ENCODE measurements around the gene MXI1.

MXI1 gene

GRCh38 chr10:110303681-110304080 lies 96.3 kb downstream of the MXI1 start:
- Histone ChIP-seq H3K4me3 (ENCODE audit: low read depth, low read length) (peak overlapping the region; percentile 98), H3K79me2 (ENCODE audit: control insufficient read depth, insufficient read depth, low read length, unreplicated experiment) (peaks cover 60% of the 10 kb centered on the region), H3K36me3 (ENCODE audit: insufficient read depth, low read length) (peaks cover 44% of the 10 kb centered on the region), H3K27me3 (ENCODE audit: insufficient read depth, low read length) (no peaks in the 10 kb centered on the region), H3K27ac (ENCODE audit: low read depth, low read length) (peak overlapping the region; percentile 88; the same call in 1 of the 2 replicates), H3K4me1 (ENCODE audit: control insufficient read depth, insufficient read depth, low read length, unreplicated experiment) (peaks cover 47% of the 10 kb centered on the region), H2AFZ (ENCODE audit: low read length, unreplicated experiment) (no peak overlapping the region)

DNA sequence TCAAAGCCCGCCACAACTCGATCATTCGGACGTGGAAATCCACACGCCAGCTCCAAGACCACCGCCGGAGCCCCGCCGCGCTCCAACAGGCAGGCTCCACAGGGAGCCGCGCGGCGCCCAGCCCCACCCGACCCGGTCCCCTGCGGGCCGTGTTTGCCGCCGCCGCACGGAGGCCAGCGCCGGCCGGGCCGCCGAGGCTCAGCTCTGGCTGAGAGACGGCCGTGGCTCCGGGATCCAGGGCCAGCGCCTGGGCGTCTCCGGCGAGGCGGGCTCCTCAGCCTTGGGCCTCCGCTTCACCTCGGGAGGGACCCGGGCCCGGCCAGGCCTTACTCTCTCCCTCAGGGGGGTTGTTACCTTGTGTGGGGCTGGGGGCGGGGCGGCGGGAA lies 97.0 kb downstream of the MXI1 start:
- H2AFZ ChIP-seq (ENCODE audit: low read length, unreplicated experiment), result no peak overlapping the region
- H3K79me2 ChIP-seq (ENCODE audit: control insufficient read depth, insufficient read depth, low read length, unreplicated experiment), result peaks cover 53% of the 10 kb centered on the region
- H3K4me1 ChIP-seq (ENCODE audit: control insufficient read depth, insufficient read depth, low read length, unreplicated experiment), result peaks cover 47% of the 10 kb centered on the region
- peaks cover 36% of the 10 kb centered on the region for H3K36me3 ChIP-seq (ENCODE audit: insufficient read depth, low read length)
- H3K27me3 ChIP-seq (ENCODE audit: insufficient read depth, low read length), result no peaks in the 10 kb centered on the region
- peak overlapping the region; percentile 88 for H3K27ac ChIP-seq (ENCODE audit: low read depth, low read length)
- H3K4me3 ChIP-seq (ENCODE audit: low read depth, low read length), result peak overlapping the region; percentile 98

DNA sequence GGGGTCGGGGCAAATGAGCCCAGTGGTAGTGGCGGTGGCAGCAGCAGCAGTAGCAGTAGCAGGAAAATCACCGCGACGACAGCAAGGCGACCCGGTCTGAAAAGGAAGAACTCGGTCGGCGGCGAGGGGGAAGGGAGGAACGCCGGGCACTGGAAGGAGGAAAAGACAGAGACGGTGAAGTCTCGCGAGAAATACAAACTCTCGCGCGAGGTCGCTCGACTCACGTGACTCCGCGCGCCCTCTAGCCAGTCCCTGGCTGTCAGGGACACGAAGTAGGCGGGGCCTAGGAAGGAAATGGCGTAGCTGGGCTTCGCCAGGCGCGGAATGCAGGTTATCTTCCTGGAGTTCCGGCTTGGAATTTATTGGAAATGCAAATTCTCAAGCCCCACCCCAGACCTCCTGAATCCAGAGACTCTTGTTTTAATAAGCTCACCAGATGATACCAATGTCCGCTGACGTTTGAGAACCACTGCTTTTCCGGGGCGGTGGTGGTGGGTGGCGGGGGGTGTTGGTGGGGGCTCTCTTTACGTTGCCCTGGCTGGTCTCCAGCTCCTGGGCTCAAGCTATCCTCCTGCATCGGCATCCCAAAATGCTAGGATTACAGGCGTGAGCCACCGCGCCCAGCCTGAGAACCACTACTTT lies 97.5 kb downstream of the MXI1 start, which contains the start of gene SMNDC1:
Gene SMNDC1, minus strand, starts transcription at position 141 of the 642 bp plus-strand sequence. CDS start 1,333 bp downstream, outside the sequence.
- H2AFZ ChIP-seq (ENCODE audit: low read length, unreplicated experiment), result peak within 1 kb of the TSS; percentile 63
- peaks cover 49% of the 10 kb centered on the region for H3K79me2 ChIP-seq (ENCODE audit: control insufficient read depth, insufficient read depth, low read length, unreplicated experiment)
- H3K36me3 ChIP-seq (ENCODE audit: insufficient read depth, low read length), result peaks cover 33% of the 10 kb centered on the region
- H3K4me1 ChIP-seq (ENCODE audit: control insufficient read depth, insufficient read depth, low read length, unreplicated experiment), result peaks cover 47% of the 10 kb centered on the region
- H3K27ac ChIP-seq (ENCODE audit: low read depth, low read length), result peak within 1 kb of the TSS; percentile 88
- H3K27me3 ChIP-seq (ENCODE audit: insufficient read depth, low read length), result no peaks in the 10 kb centered on the region
- H3K4me3 ChIP-seq (ENCODE audit: low read depth, low read length), result peak within 1 kb of the TSS; percentile 98

DNA sequence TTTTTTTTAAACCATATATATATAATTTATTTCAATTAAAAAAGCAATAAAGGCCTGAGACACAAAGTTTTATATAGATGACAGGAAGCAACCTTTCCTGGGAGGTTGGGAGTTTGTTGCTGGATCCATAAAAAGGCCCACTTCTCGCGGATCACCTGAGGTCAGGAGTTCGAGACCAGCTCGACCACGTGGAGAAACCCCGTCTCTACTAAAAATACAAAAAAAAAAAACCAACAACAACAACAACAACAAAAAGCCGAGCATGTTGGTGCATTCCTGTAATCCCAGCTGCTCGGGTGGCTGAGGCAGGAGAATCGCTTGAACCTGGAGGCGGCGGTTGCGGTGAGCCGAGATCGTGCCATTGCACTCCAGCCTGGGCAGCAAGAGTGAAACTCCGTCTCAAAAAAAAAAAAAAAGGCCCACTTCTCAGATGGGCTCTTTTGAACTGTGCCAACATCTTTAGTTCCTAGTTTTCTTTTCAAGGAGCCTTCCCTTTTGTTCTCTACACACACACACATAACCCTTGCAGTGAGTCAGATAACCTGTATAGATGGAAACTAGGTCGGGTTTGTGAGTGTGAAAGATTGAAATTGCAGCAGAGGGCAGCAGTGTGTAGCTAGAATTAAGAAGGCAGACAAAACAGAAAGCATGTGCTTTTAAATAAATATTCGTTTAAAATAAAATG lies 98.5 kb downstream of the MXI1 start:
- peaks cover 23% of the 10 kb centered on the region for H3K36me3 ChIP-seq (ENCODE audit: insufficient read depth, low read length)
- H3K27me3 ChIP-seq (ENCODE audit: insufficient read depth, low read length), result no peaks in the 10 kb centered on the region
- H3K4me3 ChIP-seq (ENCODE audit: low read depth, low read length), result peak overlapping the region; percentile 18; the same call in 1 of the 2 replicates
- no peak overlapping the region for H2AFZ ChIP-seq (ENCODE audit: low read length, unreplicated experiment)
- peaks cover 39% of the 10 kb centered on the region for H3K79me2 ChIP-seq (ENCODE audit: control insufficient read depth, insufficient read depth, low read length, unreplicated experiment)
- peaks cover 46% of the 10 kb centered on the region for H3K4me1 ChIP-seq (ENCODE audit: control insufficient read depth, insufficient read depth, low read length, unreplicated experiment)
- H3K27ac ChIP-seq (ENCODE audit: low read depth, low read length), result peak overlapping the region; percentile 88

DNA sequence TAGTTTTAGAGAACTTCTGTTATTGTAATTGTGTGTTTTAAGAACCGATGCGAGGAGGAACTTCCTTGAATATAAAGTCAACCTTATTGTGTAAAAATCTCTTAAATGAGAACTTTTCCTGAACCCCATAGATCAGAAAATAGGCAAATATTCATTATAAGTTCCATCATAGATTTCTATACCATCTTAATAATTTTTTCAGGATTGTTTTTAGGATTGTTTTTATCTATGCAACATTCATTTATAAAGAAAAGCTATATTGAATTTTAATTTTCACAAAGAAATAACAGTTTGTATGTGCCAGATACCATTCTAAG lies 99.0 kb downstream of the MXI1 start:
- H2AFZ ChIP-seq (ENCODE audit: low read length, unreplicated experiment), result peak overlapping the region; percentile 67
- peaks cover 18% of the 10 kb centered on the region for H3K36me3 ChIP-seq (ENCODE audit: insufficient read depth, low read length)
- peaks cover 34% of the 10 kb centered on the region for H3K79me2 ChIP-seq (ENCODE audit: control insufficient read depth, insufficient read depth, low read length, unreplicated experiment)
- H3K4me3 ChIP-seq (ENCODE audit: low read depth, low read length), result no peak overlapping the region
- peak overlapping the region; percentile 45; the same call in 1 of the 2 replicates for H3K27ac ChIP-seq (ENCODE audit: low read depth, low read length)
- H3K4me1 ChIP-seq (ENCODE audit: control insufficient read depth, insufficient read depth, low read length, unreplicated experiment), result peaks cover 45% of the 10 kb centered on the region
- no peaks in the 10 kb centered on the region for H3K27me3 ChIP-seq (ENCODE audit: insufficient read depth, low read length)

- Histone ChIP-seq H3K36me3 (ENCODE audit: insufficient read depth, low read length) (peaks cover 6% of the 10 kb centered on the region), H3K4me3 (ENCODE audit: low read depth, low read length) (no peak overlapping the region), H3K27me3 (ENCODE audit: insufficient read depth, low read length) (no peaks in the 10 kb centered on the region), H2AFZ (ENCODE audit: low read length, unreplicated experiment) (no peak overlapping the region), H3K4me1 (ENCODE audit: control insufficient read depth, insufficient read depth, low read length, unreplicated experiment) (peaks cover 43% of the 10 kb centered on the region), H3K27ac (ENCODE audit: low read depth, low read length) (no peak overlapping the region), H3K79me2 (ENCODE audit: control insufficient read depth, insufficient read depth, low read length, unreplicated experiment) (peaks cover 20% of the 10 kb centered on the region)
Measured at GRCh38 chr10:110307805-110308204, 100.4 kb downstream of the MXI1 start.

DNA sequence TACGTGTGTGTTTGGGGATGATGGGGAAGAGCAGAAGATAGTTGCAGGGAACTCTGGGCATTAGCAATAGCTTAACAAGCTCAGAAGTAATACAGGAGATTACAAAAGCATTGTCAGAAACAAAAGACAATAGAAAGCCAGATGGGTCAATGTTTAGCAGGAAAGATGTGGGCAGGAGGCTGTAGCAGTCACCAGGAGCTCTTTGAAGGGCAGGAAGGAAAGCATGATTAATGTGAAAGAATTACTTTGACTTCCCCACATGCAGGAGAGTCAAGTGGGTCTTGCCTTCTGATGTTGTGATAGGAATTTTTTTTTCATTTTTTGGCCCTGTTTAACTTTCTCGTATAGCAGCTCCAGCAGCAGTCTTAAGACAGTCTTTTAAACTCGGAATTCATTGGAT lies 103.3 kb downstream of the MXI1 start:
- no peaks in the 10 kb centered on the region for H3K79me2 ChIP-seq (ENCODE audit: control insufficient read depth, insufficient read depth, low read length, unreplicated experiment)
- H2AFZ ChIP-seq (ENCODE audit: low read length, unreplicated experiment), result no peak overlapping the region

GRCh38 chr10:110311357-110311949 lies 104.0 kb downstream of the MXI1 start:
- Histone ChIP-seq H2AFZ (ENCODE audit: low read length, unreplicated experiment) (no peak overlapping the region), H3K36me3 (ENCODE audit: insufficient read depth, low read length) (no peaks in the 10 kb centered on the region), H3K27me3 (ENCODE audit: insufficient read depth, low read length) (no peaks in the 10 kb centered on the region), H3K27ac (ENCODE audit: low read depth, low read length) (peak overlapping the region; percentile 24; the same call in 1 of the 2 replicates), H3K4me3 (ENCODE audit: low read depth, low read length) (no peak overlapping the region), H3K79me2 (ENCODE audit: control insufficient read depth, insufficient read depth, low read length, unreplicated experiment) (no peaks in the 10 kb centered on the region), H3K4me1 (ENCODE audit: control insufficient read depth, insufficient read depth, low read length, unreplicated experiment) (peaks cover 27% of the 10 kb centered on the region)

More for the DNA sequence above, 103.3 kb downstream of the MXI1 start:
- Histone ChIP-seq H3K27ac (ENCODE audit: low read depth, low read length) (peak overlapping the region; percentile 24; the same call in 1 of the 2 replicates), H3K4me3 (ENCODE audit: low read depth, low read length) (no peak overlapping the region), H3K4me1 (ENCODE audit: control insufficient read depth, insufficient read depth, low read length, unreplicated experiment) (peaks cover 31% of the 10 kb centered on the region), H3K36me3 (ENCODE audit: insufficient read depth, low read length) (no peaks in the 10 kb centered on the region), H3K27me3 (ENCODE audit: insufficient read depth, low read length) (no peaks in the 10 kb centered on the region)

DNA sequence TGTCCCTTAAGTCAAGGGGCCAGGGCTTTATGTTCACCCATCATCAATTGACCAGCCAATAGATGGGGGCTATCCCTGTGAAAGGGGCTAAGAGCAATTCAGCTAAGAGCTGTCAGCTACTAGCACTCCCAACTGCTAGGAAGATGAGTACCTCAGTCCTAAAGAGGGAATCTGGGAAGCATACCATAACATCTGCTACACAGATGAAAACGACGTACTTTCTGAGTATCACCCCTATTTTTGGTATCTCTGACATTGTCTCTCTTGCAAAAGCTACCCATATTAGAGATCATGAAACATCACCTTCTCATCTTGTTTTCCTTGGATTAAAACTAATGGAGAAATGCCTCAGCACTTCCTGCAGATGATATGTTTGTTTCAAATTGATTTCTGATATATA lies 104.8 kb downstream of the MXI1 start:
- Histone ChIP-seq H3K4me3 (ENCODE audit: low read depth, low read length) (no peak overlapping the region), H3K27ac (ENCODE audit: low read depth, low read length) (no peak overlapping the region), H3K36me3 (ENCODE audit: insufficient read depth, low read length) (no peaks in the 10 kb centered on the region), H3K79me2 (ENCODE audit: control insufficient read depth, insufficient read depth, low read length, unreplicated experiment) (no peaks in the 10 kb centered on the region), H2AFZ (ENCODE audit: low read length, unreplicated experiment) (no peak overlapping the region), H3K27me3 (ENCODE audit: insufficient read depth, low read length) (no peaks in the 10 kb centered on the region), H3K4me1 (ENCODE audit: control insufficient read depth, insufficient read depth, low read length, unreplicated experiment) (peaks cover 24% of the 10 kb centered on the region)

- H3K27me3 ChIP-seq (ENCODE audit: insufficient read depth, low read length), result no peaks in the 10 kb centered on the region
- peaks cover 18% of the 10 kb centered on the region for H3K4me1 ChIP-seq (ENCODE audit: control insufficient read depth, insufficient read depth, low read length, unreplicated experiment)
- H3K36me3 ChIP-seq (ENCODE audit: insufficient read depth, low read length), result no peaks in the 10 kb centered on the region
Measured at GRCh38 chr10:110313674-110314073, 106.3 kb downstream of the MXI1 start.

More at GRCh38 chr10:110313674-110314073, 106.3 kb downstream of the MXI1 start:
- Histone ChIP-seq H3K27ac (ENCODE audit: low read depth, low read length) (no peak overlapping the region), H2AFZ (ENCODE audit: low read length, unreplicated experiment) (no peak overlapping the region), H3K4me3 (ENCODE audit: low read depth, low read length) (no peak overlapping the region), H3K79me2 (ENCODE audit: control insufficient read depth, insufficient read depth, low read length, unreplicated experiment) (no peaks in the 10 kb centered on the region)
